Measurements from ENCODE around the gene C8G. TPM values are rescaled to one million over a fixed set of nuclear protein-coding genes. Genes with fewer than 3 reads are reported as not detected.

The C8G gene
- total RNA-seq, 1 donor from 2014 or later: 0.79 TPM

DNA sequence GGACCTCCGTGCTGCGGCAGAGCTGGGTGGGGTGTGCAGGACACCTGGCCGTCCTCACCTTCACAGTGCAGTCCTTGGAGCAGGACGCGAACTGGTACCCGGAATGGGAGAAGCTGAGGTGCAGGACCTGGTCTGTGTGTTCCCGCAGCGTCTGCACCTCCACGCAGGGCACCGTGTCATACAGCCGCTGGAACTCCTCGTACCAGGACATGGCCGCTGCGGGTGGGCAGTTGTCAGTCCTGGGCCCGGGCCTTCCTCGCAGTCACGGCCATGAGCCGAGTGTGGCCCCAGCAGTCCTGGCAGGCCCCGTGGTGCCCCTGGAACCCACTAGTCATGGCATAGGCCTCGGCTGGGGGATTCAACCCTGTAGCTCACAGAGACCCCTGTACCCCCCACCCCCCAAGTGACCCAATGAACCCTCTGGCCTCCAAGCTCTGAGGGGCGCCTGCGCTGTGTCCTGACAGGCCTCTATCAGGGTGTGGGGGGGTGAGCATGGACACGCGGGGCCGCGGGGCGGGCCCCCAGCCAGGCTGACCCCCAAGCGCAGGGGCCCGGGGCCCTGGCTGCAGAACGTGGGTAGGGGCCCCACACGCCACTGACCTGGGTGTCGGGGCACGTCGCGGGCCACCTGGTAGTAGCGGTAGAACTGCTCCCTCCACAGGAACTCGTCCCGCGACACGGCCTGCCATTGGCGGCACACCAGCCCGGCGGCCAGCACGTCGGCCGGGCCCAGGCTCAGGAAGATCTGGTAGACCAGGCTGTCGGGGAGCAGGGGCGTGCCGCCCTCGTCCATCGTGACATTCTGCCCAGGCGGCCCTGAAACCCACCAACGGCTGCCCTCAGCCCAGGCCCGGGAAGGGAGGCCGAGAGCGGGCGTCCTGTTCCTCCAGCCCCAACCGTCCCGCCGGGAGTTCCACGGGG lies 1.5 kb upstream of the C8G start:
- Histone ChIP-seq H3K36me3 (ENCODE audit: control insufficient read depth, insufficient read depth, low read length) (peaks cover 21% of the 10 kb centered on the region), H3K27me3 (ENCODE audit: control insufficient read depth, insufficient read depth, low read length) (no peaks in the 10 kb centered on the region), H3K4me3 (ENCODE audit: low read depth, low read length) (peak overlapping the region; percentile 84)
- FAIRE-seq (no peak), DNase-seq (ENCODE audit: low read depth) (no peak)
- TF ChIP-seq, protein P1, sequence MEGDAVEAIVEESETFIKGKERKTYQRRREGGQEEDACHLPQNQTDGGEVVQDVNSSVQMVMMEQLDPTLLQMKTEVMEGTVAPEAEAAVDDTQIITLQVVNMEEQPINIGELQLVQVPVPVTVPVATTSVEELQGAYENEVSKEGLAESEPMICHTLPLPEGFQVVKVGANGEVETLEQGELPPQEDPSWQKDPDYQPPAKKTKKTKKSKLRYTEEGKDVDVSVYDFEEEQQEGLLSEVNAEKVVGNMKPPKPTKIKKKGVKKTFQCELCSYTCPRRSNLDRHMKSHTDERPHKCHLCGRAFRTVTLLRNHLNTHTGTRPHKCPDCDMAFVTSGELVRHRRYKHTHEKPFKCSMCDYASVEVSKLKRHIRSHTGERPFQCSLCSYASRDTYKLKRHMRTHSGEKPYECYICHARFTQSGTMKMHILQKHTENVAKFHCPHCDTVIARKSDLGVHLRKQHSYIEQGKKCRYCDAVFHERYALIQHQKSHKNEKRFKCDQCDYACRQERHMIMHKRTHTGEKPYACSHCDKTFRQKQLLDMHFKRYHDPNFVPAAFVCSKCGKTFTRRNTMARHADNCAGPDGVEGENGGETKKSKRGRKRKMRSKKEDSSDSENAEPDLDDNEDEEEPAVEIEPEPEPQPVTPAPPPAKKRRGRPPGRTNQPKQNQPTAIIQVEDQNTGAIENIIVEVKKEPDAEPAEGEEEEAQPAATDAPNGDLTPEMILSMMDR (IDR thresholded peaks at IDR 0.05; ENCODE audit: insufficient read depth, low read length, severe bottlenecking): no peak

DNA sequence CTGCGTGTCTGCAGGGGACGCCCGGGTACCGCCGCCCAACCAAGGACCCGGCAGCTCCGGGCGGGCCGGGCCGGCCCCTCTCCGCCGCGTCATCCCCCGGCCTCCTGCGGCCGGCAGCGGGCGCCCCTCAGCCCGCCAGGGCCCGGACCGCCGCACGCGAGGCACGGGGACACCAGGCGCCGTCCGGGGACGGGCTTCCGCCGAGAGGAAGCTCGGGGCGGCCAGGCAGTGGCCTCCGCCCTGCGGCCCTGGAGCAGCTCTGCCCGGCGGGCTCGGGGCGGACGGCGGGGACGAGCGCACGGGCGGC lies 878 bp upstream of the C8G start:
- TF ChIP-seq, protein P1 (IDR thresholded peaks at IDR 0.05; ENCODE audit: insufficient read depth, low read length, severe bottlenecking): no peak
- Histone ChIP-seq H3K36me3 (ENCODE audit: control insufficient read depth, insufficient read depth, low read length) (peaks cover 21% of the 10 kb centered on the region), H3K4me3 (ENCODE audit: low read depth, low read length) (peak overlapping the region; percentile 84), H3K27me3 (ENCODE audit: control insufficient read depth, insufficient read depth, low read length) (no peaks in the 10 kb centered on the region)
- FAIRE-seq (no peak), DNase-seq (ENCODE audit: low read depth) (no peak)

- Histone ChIP-seq H3K4me3 (ENCODE audit: low read depth, low read length) (no peak overlapping the region), H3K27me3 (ENCODE audit: control insufficient read depth, insufficient read depth, low read length) (no peaks in the 10 kb centered on the region), H3K36me3 (ENCODE audit: control insufficient read depth, insufficient read depth, low read length) (peaks cover 16% of the 10 kb centered on the region)
- TF ChIP-seq, protein P1 (IDR thresholded peaks at IDR 0.05; ENCODE audit: insufficient read depth, low read length, severe bottlenecking): no peak
- no peak for FAIRE-seq
- no peak for DNase-seq (ENCODE audit: low read depth)
Observed at GRCh38 chr9:136945333-136946227, 537 bp downstream of the C8G start.

GRCh38 chr9:136946228-136947027 lies 1.4 kb downstream of the C8G start:
- Histone ChIP-seq H3K36me3 (ENCODE audit: control insufficient read depth, insufficient read depth, low read length) (peaks cover 9% of the 10 kb centered on the region), H3K4me3 (ENCODE audit: low read depth, low read length) (no peak overlapping the region), H3K27me3 (ENCODE audit: control insufficient read depth, insufficient read depth, low read length) (no peaks in the 10 kb centered on the region)
- TF ChIP-seq, protein P1 (IDR thresholded peaks at IDR 0.05; ENCODE audit: insufficient read depth, low read length, severe bottlenecking): no peak
- no peak for DNase-seq (ENCODE audit: low read depth)
- no peak for FAIRE-seq

GRCh38 chr9:136947028-136947891 lies 2.2 kb downstream of the C8G start:
- Histone ChIP-seq H3K27me3 (ENCODE audit: control insufficient read depth, insufficient read depth, low read length) (no peaks in the 10 kb centered on the region), H3K36me3 (ENCODE audit: control insufficient read depth, insufficient read depth, low read length) (peaks cover 3% of the 10 kb centered on the region), H3K4me3 (ENCODE audit: low read depth, low read length) (no peak overlapping the region)
- TF ChIP-seq, protein P1 (IDR thresholded peaks at IDR 0.05; ENCODE audit: insufficient read depth, low read length, severe bottlenecking): no peak
- FAIRE-seq (no peak), DNase-seq (ENCODE audit: low read depth) (no peak)
